ENCODE measurements around the gene PHACTR4. TPM values are rescaled to one million over a fixed set of nuclear protein-coding genes. Genes with fewer than 3 reads are reported as not detected.

The PHACTR4 gene
- total and polyA plus RNA-seq, 4 donors = 14.2 to 40.2 (median 29.2) TPM

DNA sequence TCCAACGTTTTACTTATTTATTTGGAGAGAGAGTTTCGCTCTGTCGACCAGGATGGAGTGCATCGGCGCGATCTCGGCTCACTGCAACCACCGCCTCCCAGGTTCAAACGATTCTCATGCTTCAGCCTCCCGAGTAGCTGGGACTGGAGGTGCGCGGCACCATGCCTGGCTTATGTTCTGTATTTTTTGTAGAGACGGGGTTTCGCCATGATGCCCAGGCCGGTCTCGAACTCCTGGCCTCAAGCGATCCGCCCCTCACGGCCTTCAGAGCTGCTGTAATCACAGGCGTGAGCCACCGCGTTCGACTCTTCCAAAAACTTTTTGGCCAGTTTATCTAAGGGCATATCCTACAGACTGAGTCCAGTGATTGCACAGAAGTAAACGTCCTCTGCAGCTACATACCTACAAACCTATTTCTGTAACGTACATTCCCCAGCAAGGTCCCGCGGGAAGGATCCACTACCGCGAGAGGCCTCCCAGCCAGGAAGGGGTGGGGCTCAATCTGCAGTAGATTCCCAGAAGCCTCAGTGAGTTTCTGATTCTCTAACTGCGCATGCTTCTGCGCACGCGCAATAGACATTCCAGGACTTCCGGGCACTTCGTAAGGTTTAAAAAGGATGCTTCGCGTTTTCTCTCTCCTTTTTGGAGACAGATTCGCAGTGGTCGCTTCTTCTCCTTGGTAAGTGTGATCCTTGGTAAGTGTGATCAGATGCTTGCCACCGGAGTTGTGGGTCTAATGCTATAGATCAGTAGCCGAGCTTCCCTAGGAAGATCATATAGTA lies 136.1 kb downstream of the PHACTR4 start, which contains the start of gene RCC1:
RCC1 (plus strand) TSS at position 638 of the 782 bp plus-strand sequence. CDS start 23,824 bp downstream, outside the sequence.
- Histone ChIP-seq H3K27me3 (ENCODE audit: control insufficient read depth, insufficient read depth, low read length) (no peaks in the 10 kb centered on the region), H3K4me3 (ENCODE audit: low read depth, low read length) (peak within 1 kb of the TSS; percentile 97), H3K4me1 (ENCODE audit: control insufficient read depth, insufficient read depth, low read length) (peaks cover 14% of the 10 kb centered on the region), H3K9me3 (ENCODE audit: control insufficient read depth, insufficient read depth, low read length) (no peaks in the 10 kb centered on the region), H3K36me3 (ENCODE audit: control insufficient read depth, insufficient read depth, low read length) (peaks cover 26% of the 10 kb centered on the region), H3K27ac (ENCODE audit: low read depth, low read length) (peak within 1 kb of the TSS; percentile 84)
- peak; percentile 95 to 100 (median 98) for DNase-seq (ENCODE audit: low read depth in 4 of 6, low spot score in 6 of 6)
- under 1% methylated on average over 36 of the region's 41 CpGs for WGBS (ENCODE audit: insufficient coverage)

DNA sequence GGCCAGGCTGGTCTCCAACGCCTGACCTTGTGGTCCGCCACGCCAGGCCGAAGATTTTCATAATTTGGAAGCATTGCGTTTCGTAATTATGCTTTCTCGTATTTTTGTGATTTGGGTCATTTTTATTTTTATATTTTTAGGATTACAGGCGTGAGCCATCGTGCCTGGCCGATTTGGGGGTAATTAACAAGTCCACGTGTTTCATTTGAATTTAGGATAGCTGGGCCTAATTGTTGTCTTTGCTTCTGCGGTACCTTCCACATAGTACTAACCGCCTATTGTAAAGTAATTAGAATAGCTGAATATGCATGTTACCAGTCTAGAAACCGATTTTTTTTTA lies 137.3 kb downstream of the PHACTR4 start:
- H3K27me3 ChIP-seq (ENCODE audit: control insufficient read depth, insufficient read depth, low read length) = no peaks in the 10 kb centered on the region
- peaks cover 15% of the 10 kb centered on the region for H3K4me1 ChIP-seq (ENCODE audit: control insufficient read depth, insufficient read depth, low read length)
- no peaks in the 10 kb centered on the region for H3K9me3 ChIP-seq (ENCODE audit: control insufficient read depth, insufficient read depth, low read length)
- peak overlapping the region; percentile 97 for H3K4me3 ChIP-seq (ENCODE audit: low read depth, low read length)
- no peak overlapping the region for H3K27ac ChIP-seq (ENCODE audit: low read depth, low read length)
- no peak for DNase-seq (ENCODE audit: low read depth in 4 of 6, low spot score in 6 of 6)
- H3K36me3 ChIP-seq (ENCODE audit: control insufficient read depth, insufficient read depth, low read length) = peaks cover 35% of the 10 kb centered on the region
- 4% methylated on average over 4 of the region's 14 CpGs for WGBS (ENCODE audit: insufficient coverage)

DNA sequence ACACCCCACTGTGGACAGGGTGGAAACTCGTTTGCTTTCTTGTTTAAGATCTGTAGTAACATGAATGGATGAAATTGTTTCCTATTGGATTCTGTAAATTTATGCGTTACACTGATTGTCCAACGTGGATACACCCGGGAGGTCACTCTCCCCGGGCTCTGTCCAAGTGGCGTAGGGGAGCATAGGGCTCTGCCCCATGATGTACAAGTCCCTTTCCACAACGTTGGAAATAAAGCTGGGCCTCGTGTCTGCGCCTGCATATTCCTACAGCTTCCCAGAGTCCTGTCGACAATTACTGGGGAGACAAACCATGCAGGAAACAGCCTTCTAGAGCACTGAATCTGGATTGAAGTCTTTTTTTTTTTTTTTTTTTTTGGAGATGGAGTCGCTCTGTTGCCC lies 137.7 kb downstream of the PHACTR4 start:
- Histone ChIP-seq H3K4me1 (ENCODE audit: control insufficient read depth, insufficient read depth, low read length) (peaks cover 17% of the 10 kb centered on the region), H3K36me3 (ENCODE audit: control insufficient read depth, insufficient read depth, low read length) (peaks cover 38% of the 10 kb centered on the region)
- no peak for DNase-seq (ENCODE audit: low read depth in 4 of 6, low spot score in 6 of 6)

GRCh38 chr1:28507646-28508434 lies 138.3 kb downstream of the PHACTR4 start:
- no peak overlapping the region for H3K27ac ChIP-seq (ENCODE audit: low read depth, low read length)
- WGBS (ENCODE audit: insufficient coverage) = 70% methylated on average over 2 of the region's 10 CpGs
- peaks cover 17% of the 10 kb centered on the region for H3K4me1 ChIP-seq (ENCODE audit: control insufficient read depth, insufficient read depth, low read length)
- peak overlapping the region; percentile 97 for H3K4me3 ChIP-seq (ENCODE audit: low read depth, low read length)
- no peaks in the 10 kb centered on the region for H3K9me3 ChIP-seq (ENCODE audit: control insufficient read depth, insufficient read depth, low read length)
- DNase-seq (ENCODE audit: low read depth in 4 of 6, low spot score in 6 of 6) = no peak
- peaks cover 41% of the 10 kb centered on the region for H3K36me3 ChIP-seq (ENCODE audit: control insufficient read depth, insufficient read depth, low read length)
- H3K27me3 ChIP-seq (ENCODE audit: control insufficient read depth, insufficient read depth, low read length) = no peaks in the 10 kb centered on the region

More for the DNA sequence above, 137.7 kb downstream of the PHACTR4 start:
- Histone ChIP-seq H3K9me3 (ENCODE audit: control insufficient read depth, insufficient read depth, low read length) (no peaks in the 10 kb centered on the region), H3K27me3 (ENCODE audit: control insufficient read depth, insufficient read depth, low read length) (no peaks in the 10 kb centered on the region), H3K4me3 (ENCODE audit: low read depth, low read length) (peak overlapping the region; percentile 97), H3K27ac (ENCODE audit: low read depth, low read length) (no peak overlapping the region)
- 4% methylated on average over 6 of the region's 11 CpGs for WGBS (ENCODE audit: insufficient coverage)

DNA sequence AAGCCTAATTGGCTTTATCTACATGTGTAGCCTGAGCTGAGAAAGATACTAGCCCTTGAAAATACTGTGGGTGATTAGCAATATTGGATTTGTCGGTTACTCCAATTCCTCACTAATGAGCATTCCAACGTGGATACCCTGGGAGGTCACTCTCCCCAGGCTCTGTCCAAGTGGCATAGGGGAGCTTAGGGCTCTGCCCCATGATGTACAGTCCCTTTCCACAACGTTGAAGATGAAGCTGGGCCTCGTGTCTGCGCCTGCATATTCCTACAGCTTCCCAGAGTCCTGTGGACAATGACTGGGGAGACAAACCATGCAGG lies 138.9 kb downstream of the PHACTR4 start:
- peaks cover 45% of the 10 kb centered on the region for H3K36me3 ChIP-seq (ENCODE audit: control insufficient read depth, insufficient read depth, low read length)
- no peak overlapping the region for H3K4me3 ChIP-seq (ENCODE audit: low read depth, low read length)
- no CpG with 5 or more reads among the region's 5 CpGs for WGBS (ENCODE audit: insufficient coverage)
- H3K9me3 ChIP-seq (ENCODE audit: control insufficient read depth, insufficient read depth, low read length) = no peaks in the 10 kb centered on the region
- DNase-seq (ENCODE audit: low read depth in 4 of 6, low spot score in 6 of 6) = no peak
- H3K27ac ChIP-seq (ENCODE audit: low read depth, low read length) = no peak overlapping the region
- H3K27me3 ChIP-seq (ENCODE audit: control insufficient read depth, insufficient read depth, low read length) = no peaks in the 10 kb centered on the region
- peaks cover 17% of the 10 kb centered on the region for H3K4me1 ChIP-seq (ENCODE audit: control insufficient read depth, insufficient read depth, low read length)

DNA sequence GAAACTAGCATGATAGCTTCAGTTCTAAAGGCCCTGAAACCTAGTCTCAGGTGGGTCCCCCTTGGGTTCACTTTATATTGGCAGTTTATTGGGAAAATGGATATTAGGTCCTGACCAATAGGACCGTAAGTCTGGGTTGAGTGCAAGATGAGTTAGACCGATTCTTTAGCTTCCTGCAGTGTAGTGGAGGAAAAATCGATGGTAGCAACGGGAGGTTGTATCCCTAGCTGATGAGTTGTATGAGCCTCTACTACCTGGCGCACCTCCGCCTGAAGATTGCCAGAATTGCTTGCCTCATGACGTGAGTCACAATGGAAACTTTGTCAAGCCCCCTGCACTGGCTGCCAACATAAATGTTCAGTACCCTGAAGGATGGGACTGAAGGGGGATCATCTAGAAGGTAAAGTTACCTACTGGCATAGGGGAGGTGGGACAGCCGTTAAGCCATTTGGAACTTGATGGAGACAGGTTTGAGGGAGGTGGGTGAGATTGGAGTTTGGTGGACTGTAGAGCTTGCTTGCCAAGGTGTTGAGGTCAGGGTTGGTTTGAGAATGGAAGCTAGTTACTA lies 140.2 kb downstream of the PHACTR4 start:
- WGBS (ENCODE audit: insufficient coverage) = 90% methylated on average over 8 of the region's 8 CpGs
- no peak overlapping the region for H3K27ac ChIP-seq (ENCODE audit: low read depth, low read length)

GRCh38 chr1:28510273-28510969 lies 140.9 kb downstream of the PHACTR4 start:
- Histone ChIP-seq H3K4me1 (ENCODE audit: control insufficient read depth, insufficient read depth, low read length) (peaks cover 17% of the 10 kb centered on the region), H3K27ac (ENCODE audit: low read depth, low read length) (no peak overlapping the region), H3K27me3 (ENCODE audit: control insufficient read depth, insufficient read depth, low read length) (no peaks in the 10 kb centered on the region), H3K9me3 (ENCODE audit: control insufficient read depth, insufficient read depth, low read length) (no peaks in the 10 kb centered on the region), H3K36me3 (ENCODE audit: control insufficient read depth, insufficient read depth, low read length) (peaks cover 56% of the 10 kb centered on the region), H3K4me3 (ENCODE audit: low read depth, low read length) (no peak overlapping the region)
- no peak for DNase-seq (ENCODE audit: low read depth in 4 of 6, low spot score in 6 of 6)
- 80% methylated on average over 4 of the region's 8 CpGs for WGBS (ENCODE audit: insufficient coverage)

More for the DNA sequence above, 140.2 kb downstream of the PHACTR4 start:
- Histone ChIP-seq H3K4me3 (ENCODE audit: low read depth, low read length) (no peak overlapping the region), H3K27me3 (ENCODE audit: control insufficient read depth, insufficient read depth, low read length) (no peaks in the 10 kb centered on the region), H3K9me3 (ENCODE audit: control insufficient read depth, insufficient read depth, low read length) (no peaks in the 10 kb centered on the region), H3K4me1 (ENCODE audit: control insufficient read depth, insufficient read depth, low read length) (peaks cover 17% of the 10 kb centered on the region), H3K36me3 (ENCODE audit: control insufficient read depth, insufficient read depth, low read length) (peaks cover 52% of the 10 kb centered on the region)
- no peak for DNase-seq (ENCODE audit: low read depth in 4 of 6, low spot score in 6 of 6)

DNA sequence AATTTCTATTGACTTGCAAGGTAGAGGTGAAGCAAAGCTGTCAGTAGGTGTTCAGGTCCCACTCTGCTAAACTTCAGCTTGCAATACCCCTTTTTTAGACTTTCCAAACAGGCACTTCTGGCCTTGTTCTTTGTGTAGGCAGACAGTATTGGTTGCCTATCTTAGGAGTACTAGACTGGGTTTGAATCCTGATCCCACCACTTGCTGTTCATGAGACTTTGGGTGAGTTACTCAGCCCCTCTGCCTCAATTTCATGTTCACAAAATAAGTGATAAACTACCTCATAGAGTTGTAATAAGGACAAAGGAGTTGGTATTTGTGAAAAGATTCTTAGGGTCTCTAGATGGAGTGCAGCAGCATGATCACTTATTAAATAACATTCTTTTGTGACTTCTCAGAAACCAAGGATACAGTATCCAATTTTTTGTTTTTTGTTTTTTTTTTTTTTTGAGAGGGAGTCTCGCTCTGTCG lies 141.5 kb downstream of the PHACTR4 start:
- DNase-seq (ENCODE audit: low read depth in 4 of 6, low spot score in 6 of 6) = no peak
- WGBS (ENCODE audit: insufficient coverage) = 100% methylated on average over 2 of the region's 2 CpGs
- Histone ChIP-seq H3K9me3 (ENCODE audit: control insufficient read depth, insufficient read depth, low read length) (no peaks in the 10 kb centered on the region), H3K27me3 (ENCODE audit: control insufficient read depth, insufficient read depth, low read length) (no peaks in the 10 kb centered on the region), H3K4me3 (ENCODE audit: low read depth, low read length) (no peak overlapping the region), H3K27ac (ENCODE audit: low read depth, low read length) (no peak overlapping the region), H3K4me1 (ENCODE audit: control insufficient read depth, insufficient read depth, low read length) (peaks cover 17% of the 10 kb centered on the region), H3K36me3 (ENCODE audit: control insufficient read depth, insufficient read depth, low read length) (peaks cover 56% of the 10 kb centered on the region)

DNA sequence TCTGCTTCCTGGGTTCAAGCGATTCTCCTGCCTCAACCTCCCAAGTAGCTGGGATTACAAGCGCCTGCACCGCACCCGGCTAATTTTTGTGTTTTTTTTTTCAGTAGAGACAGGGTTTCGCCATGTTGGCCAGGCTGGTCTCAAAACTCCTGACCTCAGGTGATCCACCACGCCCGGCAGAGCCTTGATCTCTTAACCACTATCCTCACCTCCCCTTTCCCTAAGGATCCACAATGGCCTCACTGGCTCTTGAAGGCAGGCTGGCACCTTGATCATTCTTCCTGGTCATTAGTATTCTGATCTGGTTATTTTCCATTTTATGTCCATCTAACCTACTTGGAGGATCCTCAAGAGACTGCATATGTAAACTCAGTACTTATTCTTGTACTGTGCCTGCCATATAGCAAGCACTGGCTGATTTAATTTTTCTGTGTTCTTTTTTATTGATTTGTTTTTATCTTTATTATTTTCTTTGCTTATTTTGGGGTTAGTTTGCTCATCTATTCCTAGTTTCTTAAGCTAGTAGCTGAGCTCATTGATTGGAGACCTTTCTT lies 142.6 kb downstream of the PHACTR4 start:
- Histone ChIP-seq H3K4me1 (ENCODE audit: control insufficient read depth, insufficient read depth, low read length) (peaks cover 10% of the 10 kb centered on the region), H3K4me3 (ENCODE audit: low read depth, low read length) (no peak overlapping the region), H3K27ac (ENCODE audit: low read depth, low read length) (no peak overlapping the region), H3K27me3 (ENCODE audit: control insufficient read depth, insufficient read depth, low read length) (no peaks in the 10 kb centered on the region), H3K36me3 (ENCODE audit: control insufficient read depth, insufficient read depth, low read length) (peaks cover 56% of the 10 kb centered on the region), H3K9me3 (ENCODE audit: control insufficient read depth, insufficient read depth, low read length) (no peaks in the 10 kb centered on the region)
- WGBS (ENCODE audit: insufficient coverage) = 89% methylated on average over 4 of the region's 7 CpGs
- no peak for DNase-seq (ENCODE audit: low read depth in 4 of 6, low spot score in 6 of 6)

Measured in spinal cord (tissue), 10 donors.